H1 (cell line): ENCODE results near the gene POLR2J. TPM values are rescaled to one million over a fixed set of nuclear protein-coding genes. Genes with fewer than 3 reads are reported as not detected.

Source experiments
- CTCF ChIA-PET: fragments of 300-600 bp; sonication (Branson Sonifier 250); formaldehyde crosslinking; loops from one replicate; lab custom pipeline; 2021; ENCODE audit not compliant: partially characterized antibody; lab: Charles Lee
- POLR2A ChIA-PET: fragments of 300-600 bp; sonication (Branson Sonifier 250); formaldehyde crosslinking; loops from one replicate; lab custom pipeline; 2021; ENCODE audit warnings: inconsistent platforms; ENCODE audit not compliant: partially characterized antibody; lab: Charles Lee
- DNase-seq, 2 experiments: peaks; one replicate each; pipeline versions ENCODE4 v3.0.0 to v3.0.0-alpha.2; 2010 to 2022; ENCODE audit warnings: low spot score in 2 of 2, low read depth in 1 of 2, mixed read lengths in 1 of 2
- FAIRE-seq: peaks from 2 replicates; lab custom pipeline; 2011; peaks lifted over from hg19 to GRCh38; lab: Jason Lieb, UNC
- H2AFZ ChIP-seq: 2 replicates; pipeline ENCODE4 v1.8.1; 2012; ENCODE audit warnings: low read length, inconsistent platforms
- H2AK5ac ChIP-seq: 2 replicates; pipeline ENCODE4 v1.6.1; 2013; ENCODE audit warnings: low read depth, low read length
- H2BK120ac ChIP-seq: replicated peaks from 2 replicates; pipeline ENCODE3; 2013; ENCODE audit warnings: low read depth, low read length, inconsistent platforms
- H2BK12ac ChIP-seq: 2 replicates; pipeline ENCODE4 v1.6.1; 2013; ENCODE audit warnings: low read depth, low read length
- H2BK15ac ChIP-seq: 2 replicates; pipeline ENCODE4 v1.6.1; 2013; ENCODE audit warnings: low read length
- H2BK20ac ChIP-seq: 2 replicates; pipeline ENCODE4 v1.6.1; 2013; ENCODE audit warnings: low read length
- H2BK5ac ChIP-seq: 2 replicates; pipeline ENCODE4 v1.6.1; 2013; ENCODE audit warnings: low read depth, low read length
- H3K14ac ChIP-seq: 2 replicates; pipeline ENCODE4 v1.6.1; 2013; ENCODE audit warnings: inconsistent platforms; ENCODE audit not compliant: insufficient read length
- H3K18ac ChIP-seq: 2 replicates; pipeline ENCODE4 v1.6.1; 2013; ENCODE audit warnings: low read length; ENCODE audit errors: extremely low read depth
- H3K23ac ChIP-seq: 2 replicates; pipeline ENCODE4 v1.6.1; 2013; ENCODE audit warnings: inconsistent platforms; ENCODE audit not compliant: insufficient read length
- H3K23me2 ChIP-seq: 2 replicates; pipeline ENCODE4 v1.6.1; 2013; ENCODE audit warnings: low read depth, low read length
- H3K27ac ChIP-seq: 2 replicates; pipeline ENCODE4 v1.6.1; 2011; ENCODE audit warnings: low read depth, low read length, inconsistent platforms
- H3K27me3 ChIP-seq, 4 experiments: replicated peaks in 1 of 4; 1 replicate in 1 of 4; 2 replicates in 3 of 4; pipeline versions ENCODE4 v1.6.1 to v1.8.1; 2011 to 2013; ENCODE audit warnings: low read length in 3 of 4, mild to moderate bottlenecking in 3 of 4, inconsistent platforms in 2 of 4, mixed read lengths in 2 of 4, moderate library complexity in 1 of 4; ENCODE audit not compliant: control insufficient read depth in 3 of 4, insufficient read depth in 3 of 4; ENCODE audit errors: extremely low read depth in 1 of 4
- H3K36me3 ChIP-seq, 4 experiments: 2 replicates each; pipeline versions ENCODE4 v1.6.1 to v1.8.1; 2011 to 2013; ENCODE audit warnings: mild to moderate bottlenecking in 4 of 4, low read length in 3 of 4, moderate library complexity in 2 of 4, control low read depth in 1 of 4, inconsistent platforms in 1 of 4; ENCODE audit not compliant: insufficient read depth in 4 of 4, control insufficient read depth in 2 of 4
- H3K4ac ChIP-seq: replicated peaks from 2 replicates; pipeline ENCODE3; 2013; ENCODE audit warnings: low read length, low read depth, mixed read lengths, inconsistent platforms; ENCODE audit not compliant: insufficient read length
- H3K4me1 ChIP-seq, 4 experiments: replicated peaks in 1 of 4; 1 replicate in 1 of 4; 2 replicates in 3 of 4; pipeline versions ENCODE4 v1.6.1 to v1.8.1; 2011 to 2013; ENCODE audit warnings: low read length in 3 of 4, inconsistent platforms in 2 of 4, mixed read lengths in 1 of 4; ENCODE audit not compliant: insufficient read depth in 4 of 4, control insufficient read depth in 3 of 4
- H3K4me2 ChIP-seq, 2 experiments: 2 replicates each; pipeline versions ENCODE4 v1.6.1 to v1.8.1; 2011 to 2013; ENCODE audit warnings: low read depth in 2 of 2, low read length in 2 of 2, control low read depth in 1 of 2, inconsistent platforms in 1 of 2, mild to moderate bottlenecking in 1 of 2; ENCODE audit not compliant: insufficient read depth in 1 of 2
- H3K4me3 ChIP-seq, 4 experiments: fragments of 200-600, 300-600 bp in 1 of 4; sonication (generic), shearing (Covaris generic), sonication (Bioruptor Twin) in 1 of 4; 2 replicates each; pipeline versions ENCODE4 v1.5.1 to v1.8.1; 2011 to 2016; ENCODE audit warnings: low read length in 4 of 4, low read depth in 3 of 4, control low read depth in 2 of 4, inconsistent platforms in 2 of 4, mild to moderate bottlenecking in 2 of 4, mixed read lengths in 1 of 4, moderate library complexity in 1 of 4; ENCODE audit not compliant: insufficient read depth in 2 of 4; ENCODE audit errors: extremely low read depth in 1 of 4
- H3K56ac ChIP-seq: replicated peaks from 2 replicates; pipeline ENCODE3; 2013; ENCODE audit warnings: low read depth, mild to moderate bottlenecking, mixed read lengths, low read length, inconsistent platforms; ENCODE audit not compliant: insufficient read length
- H3K79me1 ChIP-seq: 2 replicates; pipeline ENCODE4 v1.6.1; 2013; ENCODE audit warnings: low read depth, low read length, control low read depth
- H3K79me2 ChIP-seq, 2 experiments: 2 replicates each; pipeline versions ENCODE4 v1.6.1 to v1.8.1; 2012 to 2013; ENCODE audit warnings: low read length in 2 of 2, mild to moderate bottlenecking in 2 of 2, inconsistent platforms in 1 of 2; ENCODE audit not compliant: insufficient read depth in 2 of 2, control insufficient read depth in 1 of 2
- H3K9ac ChIP-seq, 4 experiments: replicated peaks in 1 of 4; 1 replicate in 1 of 4; 2 replicates in 3 of 4; pipeline versions ENCODE4 v1.6.1 to v1.8.1; 2011 to 2013; ENCODE audit warnings: low read depth in 3 of 4, low read length in 3 of 4, control low read depth in 2 of 4, mild to moderate bottlenecking in 2 of 4, moderate library complexity in 2 of 4, inconsistent platforms in 1 of 4; ENCODE audit errors: extremely low read depth in 1 of 4
- H3K9me3 ChIP-seq, 2 experiments: 2 replicates each; pipeline versions ENCODE4 v1.6.1 to v1.8.1; 2012 to 2013; ENCODE audit warnings: mild to moderate bottlenecking in 2 of 2, moderate library complexity in 2 of 2, control low read depth in 1 of 2, inconsistent platforms in 1 of 2, low read depth in 1 of 2, low read length in 1 of 2, mixed read lengths in 1 of 2; ENCODE audit not compliant: insufficient read depth in 2 of 2
- H4K20me1 ChIP-seq, 2 experiments: replicated peaks in 1 of 2; 2 replicates each; pipeline versions ENCODE3 to v1.8.1; 2011 to 2013; ENCODE audit warnings: inconsistent platforms in 2 of 2, low read length in 2 of 2, mild to moderate bottlenecking in 1 of 2; ENCODE audit not compliant: insufficient read depth in 2 of 2, control insufficient read depth in 1 of 2
- H4K5ac ChIP-seq: 2 replicates; pipeline ENCODE4 v1.6.1; 2013; ENCODE audit warnings: low read length, low read depth, mixed read lengths, inconsistent platforms; ENCODE audit not compliant: insufficient read length
- H4K8ac ChIP-seq: 2 replicates; pipeline ENCODE4 v1.8.0; 2013; ENCODE audit warnings: mild to moderate bottlenecking, moderate library complexity, low read length, inconsistent platforms; ENCODE audit not compliant: insufficient read depth; ENCODE audit errors: extremely low read depth
- H4K91ac ChIP-seq: replicated peaks from 2 replicates; pipeline ENCODE3; 2013; ENCODE audit warnings: low read length, mixed read lengths, inconsistent platforms; ENCODE audit not compliant: insufficient read length
- BCL11A ChIP-seq, 2 experiments: IDR thresholded peaks; one replicate each; pipeline ENCODE4 v1.6.1; 2011; ENCODE audit warnings: low read depth in 2 of 2, low read length in 2 of 2, mild to moderate bottlenecking in 2 of 2
- GTF2F1 ChIP-seq: IDR thresholded peaks from 2 replicates; pipeline ENCODE4 v1.6.1; 2012; ENCODE audit warnings: low read depth, low read length, improper control_type of control experiment, borderline replicate concordance
- JUN ChIP-seq: IDR thresholded peaks from 2 replicates; pipeline ENCODE4 v1.6.1; 2011; ENCODE audit warnings: low read depth, mild to moderate bottlenecking, improper control_type of control experiment, low read length
- KDM4A ChIP-seq: IDR thresholded peaks from one replicate; pipeline ENCODE4 v1.7.1; 2012; ENCODE audit warnings: low read depth, mild to moderate bottlenecking, moderate library complexity, low read length, inconsistent platforms; ENCODE audit not compliant: severe bottlenecking
- MAFK ChIP-seq: IDR thresholded peaks from 2 replicates; pipeline ENCODE4 v1.6.1; 2012; ENCODE audit warnings: low read depth, mild to moderate bottlenecking, improper control_type of control experiment, low read length
- NRF1 ChIP-seq: IDR thresholded peaks from 2 replicates; pipeline ENCODE4 v1.6.1; 2011; ENCODE audit warnings: mild to moderate bottlenecking, low read depth, low read length, improper control_type of control experiment
- SAP30 ChIP-seq: fragments of 300-600 bp; sonication (generic); IDR thresholded peaks from 2 replicates; pipeline ENCODE4 v1.7.1; 2012; ENCODE audit warnings: low read length, moderate library complexity, mild to moderate bottlenecking, inconsistent platforms; ENCODE audit not compliant: insufficient read depth, insufficient replicate concordance
- SIN3A ChIP-seq, 2 experiments: IDR thresholded peaks in 1 of 2; conservative IDR thresholded peaks in 1 of 2; 2 replicates each; pipeline ENCODE4 v1.6.1; 2011 to 2012; ENCODE audit warnings: low read length in 2 of 2, improper control_type of control experiment in 1 of 2, low read depth in 1 of 2, mild to moderate bottlenecking in 1 of 2
- SP1 ChIP-seq: IDR thresholded peaks from 2 replicates; pipeline ENCODE4 v1.6.1; 2011; ENCODE audit warnings: low read depth, low read length
- TEAD4 ChIP-seq: IDR thresholded peaks from 2 replicates; pipeline ENCODE4 v1.6.1; 2012; ENCODE audit warnings: low read depth, low read length, inconsistent platforms, mixed read lengths
- WGBS, 2 experiments: shearing (Covaris generic) in 1 of 2; methylation state at CpG; one replicate each; pipeline versions ENCODE4 v1.1.6 to v1.1.7; 2013 to 2015; ENCODE audit warnings: low lambda C conversion rate in 2 of 2, mixed read lengths in 2 of 2, inconsistent platforms in 1 of 2, low coverage in 1 of 2, missing lambda C conversion rate in 1 of 2; ENCODE audit not compliant: insufficient replicate concordance in 2 of 2, insufficient coverage in 1 of 2, insufficient read length in 1 of 2; ENCODE audit errors: extremely low coverage in 1 of 2, missing lambda C conversion rate in 1 of 2; 5-methylcytosine and 5-hydroxymethylcytosine counted together
- polyA plus RNA-seq, 7 experiments: library from polyadenylated mRNA; depleted of rRNA in 3 of 7; stranded (reverse) in 5 of 7; unstranded in 2 of 7; fragments of >200 nt in 5 of 7; fragments of 200-250 nt in 2 of 7; gene quantifications; 1 replicate in 5 of 7; 2 replicates in 1 of 7; 4 replicates in 1 of 7; pipeline versions ENCODE4 v1.2.1 to v1.2.3, GENCODE V29; 2011 to 2013; ENCODE audit warnings: missing spikeins in 2 of 7, mixed read lengths in 2 of 7
- total RNA-seq: library from RNA; stranded (reverse); fragmentation: NEBNext Ultra II Directional; extraction: Animal tissue kit (Norgen Biotek cat#: 25700); gene quantifications from 2 replicates; pipeline ENCODE4 v1.2.1, GENCODE V29; 2021
- TF ChIP-seq, protein P1 (sequence below), 3 experiments: IDR thresholded peaks; 1 replicate in 2 of 3; 2 replicates in 1 of 3; pipeline versions ENCODE4 v1.5.1 to v1.6.1; 2011; ENCODE audit warnings: low read length in 3 of 3, mild to moderate bottlenecking in 3 of 3, inconsistent platforms in 2 of 3, low read depth in 1 of 3, moderate library complexity in 1 of 3; ENCODE audit not compliant: insufficient read depth in 1 of 3; ENCODE audit errors: control extremely low read depth in 1 of 3

Gene POLR2J
- total and polyA plus RNA-seq, 2 of the 8 experiments (the other 6 are each of a cell fraction or from before 2014, with no cell fraction given) = 54.1 to 113 TPM

DNA sequence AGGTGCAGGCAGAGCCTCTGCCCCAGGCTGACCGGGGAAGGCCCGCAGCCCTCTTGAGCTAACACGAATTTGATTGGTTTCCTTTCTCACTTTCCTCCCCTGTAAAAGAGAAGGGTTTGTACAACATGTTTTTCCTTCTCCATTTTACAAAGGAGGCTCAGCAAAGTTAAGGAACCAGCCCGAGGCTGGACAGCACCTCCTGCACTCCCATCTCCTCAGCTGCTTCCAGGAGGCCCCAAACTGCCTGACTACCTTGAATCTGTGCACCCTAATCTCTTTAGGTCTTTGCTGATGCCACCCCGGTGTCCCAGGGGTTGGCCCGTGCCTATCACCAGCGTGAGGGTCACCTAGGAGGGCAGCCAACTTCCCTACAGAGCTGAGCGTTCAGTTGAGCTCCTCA, 18.3 kb downstream of the POLR2J start:
- FAIRE-seq (no peak), DNase-seq (no peak)
- Histone ChIP-seq H3K9ac (no peak overlapping the region), H2BK5ac (no peak overlapping the region), H4K8ac (no peak overlapping the region), H4K20me1 (peaks cover 0 to 2% of the 10 kb centered on the region in 2 experiments), H3K27me3 (no peaks in the 10 kb centered on the region; a peak in 1 of 7 replicates), H3K14ac (no peak overlapping the region), H2BK12ac (no peak overlapping the region), H3K27ac (no peak overlapping the region), H2AK5ac (no peak overlapping the region), H2BK120ac (no peak overlapping the region), H3K4me2 (no peak overlapping the region), H3K79me2 (peaks cover 0 to 11% of the 10 kb centered on the region in 2 experiments; a peak in 2 of 4 replicates), H3K4me3 (no peak overlapping the region), H3K56ac (no peak overlapping the region), H3K79me1 (peaks cover 9% of the 10 kb centered on the region), H3K18ac (no peak overlapping the region), H3K36me3 (peaks cover 7 to 22% (median 17%) of the 10 kb centered on the region in 4 experiments; a peak in 5 of 8 replicates), H3K9me3 (no peaks in the 10 kb centered on the region), H3K23ac (no peak overlapping the region), H2BK20ac (no peak overlapping the region), H2AFZ (no peak overlapping the region), H3K23me2 (peaks cover 5% of the 10 kb centered on the region; the same call in 1 of the 2 replicates), H4K5ac (no peak overlapping the region), H3K4me1 (peaks cover 0 to 7% (median 1%) of the 10 kb centered on the region in 4 experiments; a peak in 3 of 7 replicates), H3K4ac (no peak overlapping the region), H2BK15ac (no peak overlapping the region), H4K91ac (no peak overlapping the region)
- POLR2A ChIA-PET = interaction anchor here (0.6 to 1.1 kb wide), 2 partner anchors 8 to 64 kb away, joined by 3 to 4 read pairs; partner anchors contain the start of gene PRKRIP1
- CTCF ChIA-PET = interaction anchor here (1.4 to 1.8 kb wide), 2 partner anchors 10 to 56 kb away, joined by 5 read pairs; no protein-coding TSS in a partner anchor
- WGBS, 2 experiments = 89% methylated on average over 8 of the region's 8 CpGs; no CpG with 5 or more reads in 1 of the 2 experiments
- TF ChIP-seq SIN3A (conservative IDR thresholded peaks at IDR 0.05 in 1 of 2, IDR thresholded peaks at IDR 0.05 in 1 of 2; ENCODE audit: low read depth in 1 of 2, low read length in 2 of 2) (no peak), NRF1 (no peak), TEAD4 (no peak), SP1 (no peak), BCL11A (IDR thresholded peaks at IDR 0.05; ENCODE audit: low read depth in 2 of 2, low read length in 2 of 2) (no peak), SAP30 (no peak), GTF2F1 (no peak), JUN (no peak), KDM4A (no peak), MAFK (no peak)
- TF ChIP-seq, protein P1, sequence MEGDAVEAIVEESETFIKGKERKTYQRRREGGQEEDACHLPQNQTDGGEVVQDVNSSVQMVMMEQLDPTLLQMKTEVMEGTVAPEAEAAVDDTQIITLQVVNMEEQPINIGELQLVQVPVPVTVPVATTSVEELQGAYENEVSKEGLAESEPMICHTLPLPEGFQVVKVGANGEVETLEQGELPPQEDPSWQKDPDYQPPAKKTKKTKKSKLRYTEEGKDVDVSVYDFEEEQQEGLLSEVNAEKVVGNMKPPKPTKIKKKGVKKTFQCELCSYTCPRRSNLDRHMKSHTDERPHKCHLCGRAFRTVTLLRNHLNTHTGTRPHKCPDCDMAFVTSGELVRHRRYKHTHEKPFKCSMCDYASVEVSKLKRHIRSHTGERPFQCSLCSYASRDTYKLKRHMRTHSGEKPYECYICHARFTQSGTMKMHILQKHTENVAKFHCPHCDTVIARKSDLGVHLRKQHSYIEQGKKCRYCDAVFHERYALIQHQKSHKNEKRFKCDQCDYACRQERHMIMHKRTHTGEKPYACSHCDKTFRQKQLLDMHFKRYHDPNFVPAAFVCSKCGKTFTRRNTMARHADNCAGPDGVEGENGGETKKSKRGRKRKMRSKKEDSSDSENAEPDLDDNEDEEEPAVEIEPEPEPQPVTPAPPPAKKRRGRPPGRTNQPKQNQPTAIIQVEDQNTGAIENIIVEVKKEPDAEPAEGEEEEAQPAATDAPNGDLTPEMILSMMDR (IDR thresholded peaks at IDR 0.05; ENCODE audit: control extremely low read depth in 1 of 3, insufficient read depth in 1 of 3, low read depth in 1 of 3, low read length in 3 of 3) = no peak
